ENCODE measurements around the gene VPS37B. TPM values are rescaled to one million over a fixed set of nuclear protein-coding genes. Genes with fewer than 3 reads are reported as not detected.

VPS37B gene
- total RNA-seq, 1 donor from 2014 or later, result 25.3 TPM

Other genes with a start within 250 kb of the VPS37B start
- gene HCAR2, start 192.8 kb downstream of the VPS37B start, total RNA-seq (ENCODE audit: insufficient read depth, low replicate concordance), result 7.2 TPM
- gene HCAR3, start 179.3 kb downstream of the VPS37B start, total RNA-seq (ENCODE audit: insufficient read depth, low replicate concordance), result 0.96 TPM
- 3.4 TPM for gene HCAR1, start 165.3 kb downstream of the VPS37B start, total RNA-seq (ENCODE audit: insufficient read depth, low replicate concordance)
- 37.1 TPM for gene DENR, start 143.3 kb downstream of the VPS37B start, total RNA-seq (ENCODE audit: insufficient read depth, low replicate concordance)
- gene CCDC62, start 121.6 kb downstream of the VPS37B start, total RNA-seq (ENCODE audit: insufficient read depth, low replicate concordance), result 3.4 TPM
- 12.0 TPM for gene HIP1R, start 60.7 kb downstream of the VPS37B start, total RNA-seq (ENCODE audit: insufficient read depth, low replicate concordance)
- 6.5 TPM for gene ABCB9, start 70.3 kb upstream of the VPS37B start, total RNA-seq (ENCODE audit: insufficient read depth, low replicate concordance)
- 2.4 TPM for gene OGFOD2, start 79.1 kb upstream of the VPS37B start, total RNA-seq (ENCODE audit: insufficient read depth, low replicate concordance)
- 105 TPM for gene ARL6IP4, start 84.6 kb upstream of the VPS37B start, total RNA-seq (ENCODE audit: insufficient read depth, low replicate concordance)

Measured in umbilical cord (tissue), 1 donor.